ENCODE data around the gene ZAR1.

DNA sequence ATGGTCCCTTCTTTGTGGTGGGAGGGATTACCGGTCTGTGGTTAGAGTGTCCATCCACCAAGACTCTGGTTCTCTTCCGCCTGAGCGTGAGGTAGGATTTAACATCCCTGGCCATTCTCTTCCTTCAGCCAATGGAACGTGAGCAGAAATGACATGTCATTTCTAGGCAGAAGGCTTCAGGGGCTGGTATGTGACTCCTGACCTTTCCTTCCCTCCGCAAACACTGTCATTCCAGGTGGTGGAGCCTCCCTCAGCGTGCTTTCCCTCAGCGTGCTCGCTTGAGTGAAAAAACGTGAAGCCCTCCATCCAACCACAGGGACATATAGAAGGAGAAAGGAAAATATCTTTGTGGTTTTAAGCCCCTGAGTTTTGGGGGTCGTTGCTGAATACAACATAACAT is 40.9 kb upstream of the ZAR1 start:
- TF ChIP-seq EZH2 (IDR thresholded peaks at IDR 0.05; ENCODE audit: low read depth): no peak
- TF ChIP-seq, protein P1, sequence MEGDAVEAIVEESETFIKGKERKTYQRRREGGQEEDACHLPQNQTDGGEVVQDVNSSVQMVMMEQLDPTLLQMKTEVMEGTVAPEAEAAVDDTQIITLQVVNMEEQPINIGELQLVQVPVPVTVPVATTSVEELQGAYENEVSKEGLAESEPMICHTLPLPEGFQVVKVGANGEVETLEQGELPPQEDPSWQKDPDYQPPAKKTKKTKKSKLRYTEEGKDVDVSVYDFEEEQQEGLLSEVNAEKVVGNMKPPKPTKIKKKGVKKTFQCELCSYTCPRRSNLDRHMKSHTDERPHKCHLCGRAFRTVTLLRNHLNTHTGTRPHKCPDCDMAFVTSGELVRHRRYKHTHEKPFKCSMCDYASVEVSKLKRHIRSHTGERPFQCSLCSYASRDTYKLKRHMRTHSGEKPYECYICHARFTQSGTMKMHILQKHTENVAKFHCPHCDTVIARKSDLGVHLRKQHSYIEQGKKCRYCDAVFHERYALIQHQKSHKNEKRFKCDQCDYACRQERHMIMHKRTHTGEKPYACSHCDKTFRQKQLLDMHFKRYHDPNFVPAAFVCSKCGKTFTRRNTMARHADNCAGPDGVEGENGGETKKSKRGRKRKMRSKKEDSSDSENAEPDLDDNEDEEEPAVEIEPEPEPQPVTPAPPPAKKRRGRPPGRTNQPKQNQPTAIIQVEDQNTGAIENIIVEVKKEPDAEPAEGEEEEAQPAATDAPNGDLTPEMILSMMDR (conservative IDR thresholded peaks at IDR 0.05): no peak
